H9 (cell line): ENCODE results near the gene RPLP2. TPM values are rescaled to one million over a fixed set of nuclear protein-coding genes. Genes with fewer than 3 reads are reported as not detected.

Experiments used
- DNase-seq: peaks from one replicate; pipeline ENCODE4 v3.0.0-alpha.2; 2017
- H2AFZ ChIP-seq: one replicate; pipeline ENCODE4 v1.6.1; 2013; ENCODE audit warnings: mild to moderate bottlenecking, low read length, control low read depth, moderate library complexity
- H2AK5ac ChIP-seq: 2 replicates; pipeline ENCODE4 v1.6.1; 2013; ENCODE audit warnings: low read length, control low read depth, mixed read lengths; ENCODE audit not compliant: insufficient read length
- H2BK120ac ChIP-seq: one replicate; pipeline ENCODE4 v1.6.1; 2013; ENCODE audit warnings: low read depth, mild to moderate bottlenecking, low read length, control low read depth, inconsistent platforms; ENCODE audit not compliant: poor library complexity, severe bottlenecking
- H2BK12ac ChIP-seq: 2 replicates; pipeline ENCODE4 v1.6.1; 2013; ENCODE audit warnings: low read length, control low read depth, mixed read lengths, low read depth; ENCODE audit not compliant: insufficient read length
- H2BK15ac ChIP-seq: 2 replicates; pipeline ENCODE4 v1.6.1; 2013; ENCODE audit warnings: low read depth, low read length, control low read depth
- H2BK20ac ChIP-seq: one replicate; pipeline ENCODE4 v1.6.1; 2013; ENCODE audit warnings: low read depth, mild to moderate bottlenecking, low read length, control low read depth, inconsistent platforms; ENCODE audit not compliant: poor library complexity, severe bottlenecking
- H2BK5ac ChIP-seq: 2 replicates; pipeline ENCODE4 v1.6.1; 2013; ENCODE audit warnings: low read length, control low read depth, mixed read lengths; ENCODE audit not compliant: insufficient read length
- H3K14ac ChIP-seq: 2 replicates; pipeline ENCODE4 v1.6.1; 2013; ENCODE audit warnings: low read length, control low read depth; ENCODE audit not compliant: insufficient read depth
- H3K18ac ChIP-seq: 2 replicates; pipeline ENCODE4 v1.6.1; 2013; ENCODE audit warnings: low read depth, mild to moderate bottlenecking, mixed read lengths, low read length, control low read depth; ENCODE audit not compliant: insufficient read length
- H3K23ac ChIP-seq: 2 replicates; pipeline ENCODE4 v1.6.1; 2013; ENCODE audit warnings: low read length, control low read depth, mixed read lengths, low read depth; ENCODE audit not compliant: insufficient read length
- H3K23me2 ChIP-seq: 2 replicates; pipeline ENCODE4 v1.6.1; 2013; ENCODE audit warnings: low read depth, mild to moderate bottlenecking, mixed read lengths, low read length, control low read depth; ENCODE audit not compliant: insufficient read length, poor library complexity, severe bottlenecking
- H3K27ac ChIP-seq: 2 replicates; pipeline ENCODE4 v1.5.1; 2013; ENCODE audit warnings: low read length, control low read depth, mixed read lengths, low read depth; ENCODE audit not compliant: insufficient read length
- H3K27me3 ChIP-seq: 2 replicates; pipeline ENCODE4 v1.6.1; 2013; ENCODE audit warnings: low read length, control low read depth, inconsistent platforms; ENCODE audit not compliant: insufficient read depth
- H3K4ac ChIP-seq: 2 replicates; pipeline ENCODE4 v1.6.1; 2013; ENCODE audit warnings: low read depth, mild to moderate bottlenecking, control low read depth, inconsistent platforms, low read length, moderate library complexity
- H3K4me1 ChIP-seq: 2 replicates; pipeline ENCODE4 v1.6.1; 2013; ENCODE audit warnings: low read length, control low read depth, inconsistent platforms; ENCODE audit not compliant: insufficient read depth
- H3K4me2 ChIP-seq: 2 replicates; pipeline ENCODE4 v1.6.1; 2013; ENCODE audit warnings: low read length, control low read depth, mixed read lengths; ENCODE audit not compliant: insufficient read length, insufficient read depth
- H3K56ac ChIP-seq: 2 replicates; pipeline ENCODE4 v1.6.1; 2013; ENCODE audit warnings: low read depth, mild to moderate bottlenecking, mixed read lengths, low read length, control low read depth; ENCODE audit not compliant: insufficient read length
- H3K79me1 ChIP-seq: 2 replicates; pipeline ENCODE4 v1.6.1; 2013; ENCODE audit warnings: low read depth, mild to moderate bottlenecking, moderate library complexity, low read length, control low read depth, inconsistent platforms; ENCODE audit not compliant: insufficient read depth, poor library complexity, severe bottlenecking
- H3K79me2 ChIP-seq: 2 replicates; pipeline ENCODE4 v1.6.1; 2013; ENCODE audit warnings: low read length, control low read depth, inconsistent platforms; ENCODE audit not compliant: insufficient read depth
- H3K9ac ChIP-seq: 2 replicates; pipeline ENCODE4 v1.6.1; 2013; ENCODE audit warnings: low read length, control low read depth, mixed read lengths; ENCODE audit not compliant: insufficient read length; ENCODE audit errors: extremely low read depth
- H3K9me3 ChIP-seq: one replicate; pipeline ENCODE4 v1.6.1; 2013; ENCODE audit warnings: low read depth, low read length, inconsistent platforms; ENCODE audit not compliant: control insufficient read depth
- H3T11ph ChIP-seq: one replicate; pipeline ENCODE4 v1.6.1; 2013; ENCODE audit warnings: mild to moderate bottlenecking, low read length, control low read depth, inconsistent platforms
- H4K20me1 ChIP-seq: one replicate; pipeline ENCODE4 v1.6.1; 2013; ENCODE audit not compliant: control insufficient read depth, insufficient read length, insufficient read depth
- H4K5ac ChIP-seq: 2 replicates; pipeline ENCODE4 v1.6.1; 2013; ENCODE audit warnings: low read depth, mild to moderate bottlenecking, mixed read lengths, low read length, control low read depth; ENCODE audit not compliant: insufficient read length
- H4K8ac ChIP-seq: replicated peaks from 2 replicates; pipeline ENCODE4 v1.6.1; 2013; ENCODE audit warnings: low read length, control low read depth, mixed read lengths, low read depth; ENCODE audit not compliant: insufficient read length
- H4K91ac ChIP-seq: 2 replicates; pipeline ENCODE4 v1.6.1; 2013; ENCODE audit warnings: low read depth, mild to moderate bottlenecking, moderate library complexity, mixed read lengths, low read length, control low read depth; ENCODE audit not compliant: insufficient read length
- H3K27ac Mint-ChIP-seq, 3 experiments: 2 replicates in 2 of 3; 3 replicates in 1 of 3; pipeline ENCODE4 v1.8.0; 2020 to 2021; ENCODE audit warnings: mixed read lengths in 3 of 3, mild to moderate bottlenecking in 1 of 3, moderate library complexity in 1 of 3
- H3K27me3 Mint-ChIP-seq: 2 replicates; pipeline ENCODE4 v1.8.0; 2021; ENCODE audit warnings: low read depth, mild to moderate bottlenecking, moderate library complexity, mixed read lengths
- H3K36me3 Mint-ChIP-seq, 3 experiments: 2 replicates in 2 of 3; 3 replicates in 1 of 3; pipeline ENCODE4 v1.8.0; 2020 to 2021; ENCODE audit warnings: low read depth in 3 of 3, mixed read lengths in 3 of 3; ENCODE audit not compliant: insufficient read depth in 1 of 3
- H3K4me1 Mint-ChIP-seq, 2 experiments: 2 replicates each; pipeline ENCODE4 v1.8.0; 2020; ENCODE audit warnings: mixed read lengths in 2 of 2
- H3K4me3 Mint-ChIP-seq, 2 experiments: 2 replicates in 1 of 2; 3 replicates in 1 of 2; pipeline ENCODE4 v1.8.0; 2020 to 2021; ENCODE audit warnings: mild to moderate bottlenecking in 2 of 2, mixed read lengths in 2 of 2, moderate library complexity in 1 of 2
- H3K9me3 Mint-ChIP-seq, 2 experiments: 2 replicates in 1 of 2; 3 replicates in 1 of 2; pipeline ENCODE4 v1.8.0; 2020; ENCODE audit warnings: mild to moderate bottlenecking in 2 of 2, mixed read lengths in 2 of 2, moderate library complexity in 1 of 2
- CTCF ChIP-seq: fragments of 200-600 bp; sonication (generic); conservative IDR thresholded peaks from 3 replicates; pipeline ENCODE4 v1.8.0; 2021; ENCODE audit warnings: antibody characterized with exemption, mild to moderate bottlenecking
- WGBS: extraction: QIAGEN DNeasy Blood & Tissue Kit; methylation state at CpG from one replicate; pipeline ENCODE4 v1.1.7; 2013; ENCODE audit warnings: missing lambda C conversion rate, low lambda C conversion rate, mixed read lengths; ENCODE audit not compliant: insufficient read length; ENCODE audit errors: extremely low coverage; 5-methylcytosine and 5-hydroxymethylcytosine counted together
- total RNA-seq: library from RNA; stranded (reverse); gene quantifications from 2 replicates; pipeline ENCODE4 v1.2.1, GENCODE V29; 2021

RPLP2 gene
- total RNA-seq, 1 experiment from 2014 or later: 2,138 TPM

DNA sequence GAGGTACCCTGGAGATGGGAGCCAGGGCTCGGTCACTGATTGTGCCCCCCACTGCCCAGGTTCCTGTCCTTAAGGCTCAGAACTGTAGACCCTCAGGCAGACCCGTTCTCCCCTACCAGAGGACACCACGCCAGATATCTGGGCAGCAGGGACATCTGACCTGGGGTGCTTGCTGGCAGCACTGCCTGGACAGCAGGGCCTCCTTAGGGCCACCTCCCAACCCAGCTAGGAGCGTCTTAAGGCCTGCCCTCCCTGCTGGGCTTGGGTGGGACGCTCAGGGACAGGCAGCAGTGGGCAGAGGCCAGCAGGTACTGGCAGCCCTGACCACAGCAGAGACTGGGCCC, 29.5 kb downstream of the RPLP2 start:
- no peak overlapping the region for H3K4me3 Mint-ChIP-seq
- no CpG with 5 or more reads among the region's 5 CpGs for WGBS
- Histone ChIP-seq H3K4me1 (no peaks in the 10 kb centered on the region), H3T11ph (no peak overlapping the region), H4K8ac (no peak overlapping the region), H3K9me3 (no peaks in the 10 kb centered on the region), H3K56ac (no peak overlapping the region), H2AFZ (no peak overlapping the region), H4K20me1 (no peaks in the 10 kb centered on the region), H2AK5ac (no peak overlapping the region), H2BK5ac (no peak overlapping the region), H3K23me2 (peaks cover 6% of the 10 kb centered on the region), H2BK15ac (no peak overlapping the region), H4K5ac (no peak overlapping the region), H3K79me1 (peaks cover 2% of the 10 kb centered on the region), H4K91ac (no peak overlapping the region), H3K4ac (no peak overlapping the region), H3K23ac (no peak overlapping the region), H3K14ac (no peak overlapping the region), H3K27ac (no peak overlapping the region), H2BK12ac (no peak overlapping the region), H3K79me2 (no peaks in the 10 kb centered on the region; the same call in 1 of the 2 replicates), H3K9ac (no peak overlapping the region), H3K4me2 (no peak overlapping the region), H2BK120ac (no peak overlapping the region), H3K18ac (no peak overlapping the region), H2BK20ac (no peak overlapping the region), H3K27me3 (no peaks in the 10 kb centered on the region)
- no peaks in the 10 kb centered on the region for H3K27me3 Mint-ChIP-seq
- no peak for TF ChIP-seq CTCF
- no peak for DNase-seq
- no peak overlapping the region for H3K27ac Mint-ChIP-seq
- H3K9me3 Mint-ChIP-seq: no peaks in the 10 kb centered on the region
- peaks cover 11 to 27% of the 10 kb centered on the region in 2 experiments for H3K4me1 Mint-ChIP-seq
- peaks cover 6 to 52% (median 46%) of the 10 kb centered on the region in 3 experiments; a peak in 6 of 7 replicates for H3K36me3 Mint-ChIP-seq
